H9 (cell line): ENCODE measurements around the gene RHBDL1. TPM values are rescaled to one million over a fixed set of nuclear protein-coding genes. Genes with fewer than 3 reads are reported as not detected.

Experiments
- DNase-seq: peaks from one replicate; pipeline ENCODE4 v3.0.0-alpha.2; 2017
- H2AFZ ChIP-seq: one replicate; pipeline ENCODE4 v1.6.1; 2013; ENCODE audit warnings: mild to moderate bottlenecking, low read length, control low read depth, moderate library complexity
- H2AK5ac ChIP-seq: 2 replicates; pipeline ENCODE4 v1.6.1; 2013; ENCODE audit warnings: low read length, control low read depth, mixed read lengths; ENCODE audit not compliant: insufficient read length
- H2BK120ac ChIP-seq: one replicate; pipeline ENCODE4 v1.6.1; 2013; ENCODE audit warnings: low read depth, mild to moderate bottlenecking, low read length, control low read depth, inconsistent platforms; ENCODE audit not compliant: poor library complexity, severe bottlenecking
- H2BK12ac ChIP-seq: 2 replicates; pipeline ENCODE4 v1.6.1; 2013; ENCODE audit warnings: low read length, control low read depth, mixed read lengths, low read depth; ENCODE audit not compliant: insufficient read length
- H2BK15ac ChIP-seq: 2 replicates; pipeline ENCODE4 v1.6.1; 2013; ENCODE audit warnings: low read depth, low read length, control low read depth
- H2BK20ac ChIP-seq: one replicate; pipeline ENCODE4 v1.6.1; 2013; ENCODE audit warnings: low read depth, mild to moderate bottlenecking, low read length, control low read depth, inconsistent platforms; ENCODE audit not compliant: poor library complexity, severe bottlenecking
- H2BK5ac ChIP-seq: 2 replicates; pipeline ENCODE4 v1.6.1; 2013; ENCODE audit warnings: low read length, control low read depth, mixed read lengths; ENCODE audit not compliant: insufficient read length
- H3K14ac ChIP-seq: 2 replicates; pipeline ENCODE4 v1.6.1; 2013; ENCODE audit warnings: low read length, control low read depth; ENCODE audit not compliant: insufficient read depth
- H3K18ac ChIP-seq: 2 replicates; pipeline ENCODE4 v1.6.1; 2013; ENCODE audit warnings: low read depth, mild to moderate bottlenecking, mixed read lengths, low read length, control low read depth; ENCODE audit not compliant: insufficient read length
- H3K23ac ChIP-seq: 2 replicates; pipeline ENCODE4 v1.6.1; 2013; ENCODE audit warnings: low read length, control low read depth, mixed read lengths, low read depth; ENCODE audit not compliant: insufficient read length
- H3K23me2 ChIP-seq: 2 replicates; pipeline ENCODE4 v1.6.1; 2013; ENCODE audit warnings: low read depth, mild to moderate bottlenecking, mixed read lengths, low read length, control low read depth; ENCODE audit not compliant: insufficient read length, poor library complexity, severe bottlenecking
- H3K27ac ChIP-seq: 2 replicates; pipeline ENCODE4 v1.5.1; 2013; ENCODE audit warnings: low read length, control low read depth, mixed read lengths, low read depth; ENCODE audit not compliant: insufficient read length
- H3K27me3 ChIP-seq: 2 replicates; pipeline ENCODE4 v1.6.1; 2013; ENCODE audit warnings: low read length, control low read depth, inconsistent platforms; ENCODE audit not compliant: insufficient read depth
- H3K4ac ChIP-seq: 2 replicates; pipeline ENCODE4 v1.6.1; 2013; ENCODE audit warnings: low read depth, mild to moderate bottlenecking, control low read depth, inconsistent platforms, low read length, moderate library complexity
- H3K4me1 ChIP-seq: 2 replicates; pipeline ENCODE4 v1.6.1; 2013; ENCODE audit warnings: low read length, control low read depth, inconsistent platforms; ENCODE audit not compliant: insufficient read depth
- H3K4me2 ChIP-seq: 2 replicates; pipeline ENCODE4 v1.6.1; 2013; ENCODE audit warnings: low read length, control low read depth, mixed read lengths; ENCODE audit not compliant: insufficient read length, insufficient read depth
- H3K56ac ChIP-seq: 2 replicates; pipeline ENCODE4 v1.6.1; 2013; ENCODE audit warnings: low read depth, mild to moderate bottlenecking, mixed read lengths, low read length, control low read depth; ENCODE audit not compliant: insufficient read length
- H3K79me1 ChIP-seq: 2 replicates; pipeline ENCODE4 v1.6.1; 2013; ENCODE audit warnings: low read depth, mild to moderate bottlenecking, moderate library complexity, low read length, control low read depth, inconsistent platforms; ENCODE audit not compliant: insufficient read depth, poor library complexity, severe bottlenecking
- H3K79me2 ChIP-seq: 2 replicates; pipeline ENCODE4 v1.6.1; 2013; ENCODE audit warnings: low read length, control low read depth, inconsistent platforms; ENCODE audit not compliant: insufficient read depth
- H3K9ac ChIP-seq: 2 replicates; pipeline ENCODE4 v1.6.1; 2013; ENCODE audit warnings: low read length, control low read depth, mixed read lengths; ENCODE audit not compliant: insufficient read length; ENCODE audit errors: extremely low read depth
- H3K9me3 ChIP-seq: one replicate; pipeline ENCODE4 v1.6.1; 2013; ENCODE audit warnings: low read depth, low read length, inconsistent platforms; ENCODE audit not compliant: control insufficient read depth
- H3T11ph ChIP-seq: one replicate; pipeline ENCODE4 v1.6.1; 2013; ENCODE audit warnings: mild to moderate bottlenecking, low read length, control low read depth, inconsistent platforms
- H4K20me1 ChIP-seq: one replicate; pipeline ENCODE4 v1.6.1; 2013; ENCODE audit not compliant: control insufficient read depth, insufficient read length, insufficient read depth
- H4K5ac ChIP-seq: 2 replicates; pipeline ENCODE4 v1.6.1; 2013; ENCODE audit warnings: low read depth, mild to moderate bottlenecking, mixed read lengths, low read length, control low read depth; ENCODE audit not compliant: insufficient read length
- H4K8ac ChIP-seq: replicated peaks from 2 replicates; pipeline ENCODE4 v1.6.1; 2013; ENCODE audit warnings: low read length, control low read depth, mixed read lengths, low read depth; ENCODE audit not compliant: insufficient read length
- H4K91ac ChIP-seq: 2 replicates; pipeline ENCODE4 v1.6.1; 2013; ENCODE audit warnings: low read depth, mild to moderate bottlenecking, moderate library complexity, mixed read lengths, low read length, control low read depth; ENCODE audit not compliant: insufficient read length
- H3K27ac Mint-ChIP-seq, 3 experiments: 2 replicates in 2 of 3; 3 replicates in 1 of 3; pipeline ENCODE4 v1.8.0; 2020 to 2021; ENCODE audit warnings: mixed read lengths in 3 of 3, mild to moderate bottlenecking in 1 of 3, moderate library complexity in 1 of 3
- H3K27me3 Mint-ChIP-seq: 2 replicates; pipeline ENCODE4 v1.8.0; 2021; ENCODE audit warnings: low read depth, mild to moderate bottlenecking, moderate library complexity, mixed read lengths
- H3K36me3 Mint-ChIP-seq, 3 experiments: 2 replicates in 2 of 3; 3 replicates in 1 of 3; pipeline ENCODE4 v1.8.0; 2020 to 2021; ENCODE audit warnings: low read depth in 3 of 3, mixed read lengths in 3 of 3; ENCODE audit not compliant: insufficient read depth in 1 of 3
- H3K4me1 Mint-ChIP-seq, 2 experiments: 2 replicates each; pipeline ENCODE4 v1.8.0; 2020; ENCODE audit warnings: mixed read lengths in 2 of 2
- H3K4me3 Mint-ChIP-seq, 2 experiments: 2 replicates in 1 of 2; 3 replicates in 1 of 2; pipeline ENCODE4 v1.8.0; 2020 to 2021; ENCODE audit warnings: mild to moderate bottlenecking in 2 of 2, mixed read lengths in 2 of 2, moderate library complexity in 1 of 2
- H3K9me3 Mint-ChIP-seq, 2 experiments: 2 replicates in 1 of 2; 3 replicates in 1 of 2; pipeline ENCODE4 v1.8.0; 2020; ENCODE audit warnings: mild to moderate bottlenecking in 2 of 2, mixed read lengths in 2 of 2, moderate library complexity in 1 of 2
- CTCF ChIP-seq: fragments of 200-600 bp; sonication (generic); conservative IDR thresholded peaks from 3 replicates; pipeline ENCODE4 v1.8.0; 2021; ENCODE audit warnings: antibody characterized with exemption, mild to moderate bottlenecking
- WGBS: extraction: QIAGEN DNeasy Blood & Tissue Kit; methylation state at CpG from one replicate; pipeline ENCODE4 v1.1.7; 2013; ENCODE audit warnings: missing lambda C conversion rate, low lambda C conversion rate, mixed read lengths; ENCODE audit not compliant: insufficient read length; ENCODE audit errors: extremely low coverage; 5-methylcytosine and 5-hydroxymethylcytosine counted together
- total RNA-seq: library from RNA; stranded (reverse); gene quantifications from 2 replicates; pipeline ENCODE4 v1.2.1, GENCODE V29; 2021

The RHBDL1 gene
- total RNA-seq, 1 experiment from 2014 or later = 7.6 TPM

- Histone ChIP-seq H4K5ac (no peak overlapping the region), H4K20me1 (no peaks in the 10 kb centered on the region), H3K79me1 (no peaks in the 10 kb centered on the region), H3K27ac (no peak overlapping the region), H4K8ac (no peak overlapping the region), H3K4me2 (peak overlapping the region; percentile 56), H3K9me3 (no peaks in the 10 kb centered on the region), H3K9ac (no peak overlapping the region), H2AFZ (no peak overlapping the region), H2BK15ac (no peak overlapping the region), H3K27me3 (peaks cover 21% of the 10 kb centered on the region), H3K14ac (no peak overlapping the region), H3K18ac (peak overlapping the region; percentile 1), H2BK12ac (no peak overlapping the region), H3K79me2 (no peaks in the 10 kb centered on the region), H3K4me1 (no peaks in the 10 kb centered on the region), H3K4ac (no peak overlapping the region), H2BK5ac (no peak overlapping the region), H3K23ac (no peak overlapping the region), H3K56ac (no peak overlapping the region), H2BK20ac (no peak overlapping the region), H4K91ac (no peak overlapping the region), H2BK120ac (no peak overlapping the region), H3T11ph (no peak overlapping the region), H3K23me2 (peaks cover 16% of the 10 kb centered on the region), H2AK5ac (no peak overlapping the region)
- WGBS = no CpG with 5 or more reads among the region's 71 CpGs
- Mint-ChIP-seq H3K9me3 (no peaks in the 10 kb centered on the region; a peak in 1 of 5 replicates), H3K27me3 (peaks cover 92% of the 10 kb centered on the region), H3K4me1 (peaks cover 0 to 9% of the 10 kb centered on the region in 2 experiments; a peak in 2 of 4 replicates), H3K4me3 (peak overlapping the region; percentile 59 to 79), H3K27ac (no peak overlapping the region), H3K36me3 (no peaks in the 10 kb centered on the region)
- DNase-seq = peak; percentile 62
- TF ChIP-seq CTCF = no peak
Measured at GRCh38 chr16:695355-696089, 20.1 kb downstream of the RHBDL1 start.
